Kidney epithelial cell (primary cell): ENCODE results near the gene CALB2. TPM values are rescaled to one million over a fixed set of nuclear protein-coding genes. Genes with fewer than 3 reads are reported as not detected.

ENCODE experiments used
- DNase-seq: peaks from one replicate; pipeline ENCODE4 v3.0.0-alpha.2; 2010; ENCODE audit warnings: low read depth
- H3K27me3 ChIP-seq: 2 replicates; pipeline ENCODE4 v1.6.0; 2011; ENCODE audit warnings: low read length; ENCODE audit not compliant: control insufficient read depth, insufficient read depth
- H3K36me3 ChIP-seq: 2 replicates; pipeline ENCODE4 v1.5.1; 2011; ENCODE audit warnings: low read length; ENCODE audit not compliant: control insufficient read depth, insufficient read depth
- H3K4me3 ChIP-seq: 2 replicates; pipeline ENCODE4 v1.5.1; 2011; ENCODE audit warnings: low read depth, mild to moderate bottlenecking, control low read depth, low read length
- CTCF ChIP-seq: IDR thresholded peaks from 2 replicates; pipeline ENCODE4 v1.5.1; 2011; ENCODE audit warnings: mild to moderate bottlenecking, moderate library complexity, low read length, control low read depth, inconsistent platforms; ENCODE audit not compliant: insufficient read depth, poor library complexity, severe bottlenecking
- total RNA-seq: library from RNA; depleted of rRNA; stranded (reverse); fragments of >200 nt; gene quantifications from 2 replicates; pipeline ENCODE4 v1.2.3, GENCODE V29; 2015

Gene CALB2
- total RNA-seq, 1 donor from 2014 or later = 6.2 TPM

- Histone ChIP-seq H3K36me3 (no peaks in the 10 kb centered on the region), H3K4me3 (no peak overlapping the region), H3K27me3 (peaks cover 10% of the 10 kb centered on the region)
- DNase-seq = no peak
- TF ChIP-seq CTCF = no peak
Measured at GRCh38 chr16:71429581-71429980, 71.1 kb downstream of the CALB2 start.

DNA sequence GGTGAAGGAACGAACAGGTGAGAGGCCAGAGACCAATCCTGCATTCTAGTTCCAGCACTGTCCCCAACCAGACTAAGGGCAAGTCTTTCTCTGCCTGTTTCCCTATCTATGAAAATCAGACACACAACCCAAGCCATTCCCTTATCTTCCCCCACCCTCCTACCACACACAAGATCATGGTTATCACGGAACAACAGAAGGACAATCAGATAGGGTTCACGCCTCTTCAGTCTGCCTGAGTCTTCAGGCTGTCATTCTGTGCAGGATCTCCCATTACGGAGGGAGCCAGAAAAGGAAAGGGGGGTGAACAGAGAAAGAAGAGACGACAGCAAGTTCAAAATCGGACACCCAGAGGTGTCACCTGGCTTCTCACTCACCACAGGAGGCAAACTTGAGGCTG is 72.2 kb downstream of the CALB2 start:
- no peak for TF ChIP-seq CTCF
- Histone ChIP-seq H3K27me3 (peaks cover 5% of the 10 kb centered on the region), H3K36me3 (no peaks in the 10 kb centered on the region), H3K4me3 (no peak overlapping the region)
- DNase-seq = no peak

- Histone ChIP-seq H3K4me3 (no peak overlapping the region), H3K36me3 (no peaks in the 10 kb centered on the region), H3K27me3 (peaks cover under 1% of the 10 kb centered on the region)
- DNase-seq = no peak
- no peak for TF ChIP-seq CTCF
Measured at GRCh38 chr16:71431176-71431575, 72.7 kb downstream of the CALB2 start.

DNA sequence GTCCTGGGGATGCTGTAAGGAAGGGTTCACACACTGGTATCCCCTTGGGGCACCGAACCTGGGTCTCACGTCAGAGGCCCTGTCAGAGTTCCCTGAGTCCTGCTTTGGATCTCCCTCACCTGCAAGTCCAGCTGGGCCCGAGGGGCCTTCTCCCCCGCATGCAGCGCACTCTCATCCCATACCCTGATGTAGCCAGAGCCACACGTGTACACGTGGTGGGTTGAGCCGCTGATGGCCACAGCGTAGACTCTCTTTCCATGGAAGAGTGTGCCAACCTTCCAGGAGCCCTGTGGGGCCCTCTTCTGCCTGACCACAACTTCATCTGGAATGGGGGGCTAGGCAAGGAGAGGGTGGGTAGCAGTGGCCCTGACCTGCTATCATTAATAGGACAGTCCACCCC is 73.5 kb downstream of the CALB2 start:
- no peak for DNase-seq
- no peaks in the 10 kb centered on the region for H3K27me3 ChIP-seq
- H3K36me3 ChIP-seq = no peaks in the 10 kb centered on the region
- TF ChIP-seq CTCF = no peak
- no peak overlapping the region for H3K4me3 ChIP-seq

DNA sequence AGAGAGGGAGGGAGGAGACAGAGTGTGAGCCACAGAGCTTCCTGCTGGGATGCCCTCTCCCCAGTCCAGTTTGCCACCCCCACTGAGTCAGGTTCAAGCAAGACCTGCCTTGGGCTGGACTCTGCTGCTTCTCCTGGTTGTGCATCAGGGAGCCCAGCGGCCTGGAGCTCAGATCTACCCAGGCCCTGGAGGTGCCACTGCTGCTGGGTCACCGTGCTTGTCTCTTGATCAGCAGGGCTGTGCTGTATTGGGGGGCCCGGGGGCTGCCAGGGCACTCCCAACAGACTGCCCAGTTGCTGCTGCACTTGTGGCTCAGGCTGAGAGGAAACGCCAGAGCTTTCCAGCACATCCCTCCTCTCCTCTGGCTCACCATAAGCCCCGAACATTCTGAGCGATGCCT is 74.4 kb downstream of the CALB2 start:
- Histone ChIP-seq H3K4me3 (no peak overlapping the region), H3K27me3 (no peaks in the 10 kb centered on the region), H3K36me3 (no peaks in the 10 kb centered on the region)
- no peak for DNase-seq
- TF ChIP-seq CTCF = no peak

- TF ChIP-seq CTCF = no peak
- Histone ChIP-seq H3K27me3 (no peaks in the 10 kb centered on the region), H3K36me3 (no peaks in the 10 kb centered on the region), H3K4me3 (no peak overlapping the region)
- no peak for DNase-seq
Measured at GRCh38 chr16:71436473-71436872, 78.0 kb downstream of the CALB2 start.
